HEK293 (cell line): Measurements from ENCODE around the gene TBC1D16.

ENCODE experiments used
- CTCF ChIA-PET: fragments of 350-600 bp; formaldehyde crosslinking; extraction: SDS; loops from one replicate; lab custom pipeline; 2021; ENCODE audit warnings: antibody characterized with exemption; lab: Yijun Ruan, JAX
- POLR2A ChIA-PET: fragments of 300-600 bp; formaldehyde crosslinking; extraction: SDS; loops from one replicate; lab custom pipeline; 2020; ENCODE audit warnings: antibody characterized with exemption, inconsistent platforms; lab: Yijun Ruan, JAX
- H3K27ac ChIP-seq: fragments of 200-500 bp; sonication (Bioruptor generic); 2 replicates; pipeline ENCODE4 v1.5.1; 2014; ENCODE audit warnings: low read depth, low read length, control low read depth, inconsistent platforms; ENCODE audit errors: extremely low read depth
- H3K36me3 ChIP-seq, 2 experiments: fragments of 200-500 bp in 1 of 2; sonication (Bioruptor generic) in 1 of 2; 1 replicate in 1 of 2; 2 replicates in 1 of 2; pipeline ENCODE4 v1.5.1; 2014 to 2017; ENCODE audit warnings: inconsistent platforms in 2 of 2, low read length in 2 of 2; ENCODE audit not compliant: control insufficient read depth in 2 of 2, insufficient read depth in 1 of 2
- H3K4me1 ChIP-seq: fragments of 200-500 bp; sonication (Bioruptor generic); 2 replicates; pipeline ENCODE4 v1.5.1; 2014; ENCODE audit warnings: mild to moderate bottlenecking, low read length, inconsistent platforms; ENCODE audit not compliant: control insufficient read depth, insufficient read depth
- H3K4me3 ChIP-seq: 2 replicates; pipeline ENCODE4 v1.5.1; 2011; ENCODE audit warnings: low read depth, mild to moderate bottlenecking, control low read depth, low read length, moderate library complexity
- H3K9me3 ChIP-seq: fragments of 200-500 bp; sonication (Bioruptor generic); 2 replicates; pipeline ENCODE4 v1.5.1; 2014; ENCODE audit warnings: low read depth, low read length, inconsistent platforms; ENCODE audit not compliant: control insufficient read depth, insufficient read depth
- GLIS1 ChIP-seq: fragments of 450-650 bp; formaldehyde crosslinking; IDR thresholded peaks from 2 replicates; pipeline ENCODE4 v1.5.1; 2016; ENCODE audit warnings: missing biosample characterization, missing genetic modification characterization
- KLF7 ChIP-seq: fragments of 450-650 bp; formaldehyde crosslinking; IDR thresholded peaks from 2 replicates; pipeline ENCODE4 v1.5.1; 2016; ENCODE audit warnings: missing biosample characterization, missing genetic modification characterization, borderline replicate concordance
- ZBTB7A ChIP-seq: fragments of 450-650 bp; formaldehyde crosslinking; IDR thresholded peaks from 2 replicates; pipeline ENCODE4 v1.5.1; 2016; ENCODE audit warnings: low read depth, missing biosample characterization, missing genetic modification characterization
- ZNF10 ChIP-seq: fragments of 450-650 bp; formaldehyde crosslinking; IDR thresholded peaks from 2 replicates; pipeline ENCODE4 v1.5.1; 2017; ENCODE audit warnings: missing biosample characterization, missing genetic modification characterization
- ZNF157 ChIP-seq: fragments of 450-650 bp; formaldehyde crosslinking; IDR thresholded peaks from 2 replicates; pipeline ENCODE4 v1.5.1; 2016; ENCODE audit warnings: missing biosample characterization, missing genetic modification characterization
- ZNF174 ChIP-seq: fragments of 450-650 bp; formaldehyde crosslinking; IDR thresholded peaks from 2 replicates; pipeline ENCODE4 v1.5.0; 2017; ENCODE audit warnings: missing biosample characterization, mild to moderate bottlenecking, missing genetic modification characterization
- ZNF202 ChIP-seq: fragments of 450-650 bp; formaldehyde crosslinking; IDR thresholded peaks from 2 replicates; pipeline ENCODE4 v1.5.1; 2016; ENCODE audit warnings: missing biosample characterization, missing genetic modification characterization, borderline replicate concordance
- ZNF214 ChIP-seq: fragments of 450-650 bp; formaldehyde crosslinking; IDR thresholded peaks from 2 replicates; pipeline ENCODE4 v1.5.1; 2017; ENCODE audit warnings: missing biosample characterization, mild to moderate bottlenecking, missing genetic modification characterization, borderline replicate concordance
- ZNF24 ChIP-seq: fragments of 450-650 bp; formaldehyde crosslinking; IDR thresholded peaks from 2 replicates; pipeline ENCODE4 v1.5.1; 2016; ENCODE audit warnings: missing biosample characterization, missing genetic modification characterization
- ZNF404 ChIP-seq: fragments of 450-650 bp; formaldehyde crosslinking; IDR thresholded peaks from 2 replicates; pipeline ENCODE4 v1.5.1; 2017; ENCODE audit warnings: missing biosample characterization, missing genetic modification characterization
- ZNF449 ChIP-seq: fragments of 450-650 bp; formaldehyde crosslinking; IDR thresholded peaks from 2 replicates; pipeline ENCODE4 v1.5.1; 2017; ENCODE audit warnings: missing biosample characterization, mild to moderate bottlenecking, missing genetic modification characterization, moderate library complexity
- ZNF513 ChIP-seq: fragments of 450-650 bp; IDR thresholded peaks from 2 replicates; pipeline ENCODE4 v1.5.1; 2018; ENCODE audit warnings: missing biosample characterization, missing genetic modification characterization
- ZNF585B ChIP-seq: fragments of 450-650 bp; formaldehyde crosslinking; IDR thresholded peaks from 2 replicates; pipeline ENCODE4 v1.5.1; 2016; ENCODE audit warnings: missing biosample characterization, missing genetic modification characterization
- ZNF76 ChIP-seq: fragments of 450-650 bp; formaldehyde crosslinking; IDR thresholded peaks from 2 replicates; pipeline ENCODE4; 2016; ENCODE audit warnings: low read depth, missing biosample characterization, missing genetic modification characterization, borderline replicate concordance
- TF ChIP-seq, protein P1 (sequence below): fragments of 450-650 bp; formaldehyde crosslinking; IDR thresholded peaks from 2 replicates; pipeline ENCODE4 v1.5.0; 2017; ENCODE audit warnings: missing biosample characterization, missing genetic modification characterization, borderline replicate concordance
- TF ChIP-seq, protein P2 (sequence below): fragments of 450-650 bp; formaldehyde crosslinking; conservative IDR thresholded peaks from 2 replicates; pipeline ENCODE4 v1.5.1; 2016; ENCODE audit warnings: low read depth, missing biosample characterization, missing genetic modification characterization

Gene TBC1D16

DNA sequence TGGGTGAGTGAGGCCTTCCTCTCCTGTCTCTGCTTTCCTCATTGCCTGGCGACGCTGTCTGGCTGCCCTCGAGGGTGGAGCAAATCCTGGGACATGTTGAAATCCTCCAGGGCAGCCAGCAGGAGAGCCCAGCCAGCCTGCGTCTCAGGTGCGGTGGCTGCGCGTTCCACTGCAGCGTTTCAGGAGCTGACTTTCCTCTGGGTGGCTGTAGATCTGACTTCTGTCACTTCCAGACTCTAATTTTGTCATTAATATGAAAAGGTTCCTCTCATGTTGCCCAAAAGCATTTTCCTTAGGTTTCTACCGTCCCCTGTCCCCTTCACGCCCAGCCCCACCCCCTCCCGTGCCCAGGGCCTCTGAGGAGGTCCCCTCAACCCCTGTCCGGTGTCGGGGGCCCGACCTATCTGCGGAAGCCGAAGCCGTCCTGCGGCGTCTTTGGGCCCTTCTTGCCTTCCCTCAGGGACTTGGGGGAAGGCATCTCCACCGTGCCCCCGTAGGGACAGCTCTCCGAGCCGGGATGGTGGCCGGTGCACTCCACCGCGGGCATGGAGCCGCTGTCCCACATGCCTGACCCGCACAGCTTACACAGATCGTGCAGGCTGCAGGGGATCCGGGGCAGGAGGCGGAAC is 95.1 kb downstream of the TBC1D16 start:
- Histone ChIP-seq H3K9me3 (no peaks in the 10 kb centered on the region), H3K4me1 (no peaks in the 10 kb centered on the region; the same call in 1 of the 2 replicates), H3K27ac (no peak overlapping the region), H3K36me3 (peaks cover 0 to 54% of the 10 kb centered on the region in 2 experiments; a peak in 1 of 3 replicates), H3K4me3 (no peak overlapping the region)
- ChIA-PET CTCF (interaction anchor here (1.3 kb wide), 1 partner anchor 68 kb away, joined by 4 read pairs; no protein-coding TSS in a partner anchor), POLR2A (no interaction called here)
- peak; percentile 78 for TF ChIP-seq ZNF449 (tag by site-specific recombination)
- TF ChIP-seq, protein P1, sequence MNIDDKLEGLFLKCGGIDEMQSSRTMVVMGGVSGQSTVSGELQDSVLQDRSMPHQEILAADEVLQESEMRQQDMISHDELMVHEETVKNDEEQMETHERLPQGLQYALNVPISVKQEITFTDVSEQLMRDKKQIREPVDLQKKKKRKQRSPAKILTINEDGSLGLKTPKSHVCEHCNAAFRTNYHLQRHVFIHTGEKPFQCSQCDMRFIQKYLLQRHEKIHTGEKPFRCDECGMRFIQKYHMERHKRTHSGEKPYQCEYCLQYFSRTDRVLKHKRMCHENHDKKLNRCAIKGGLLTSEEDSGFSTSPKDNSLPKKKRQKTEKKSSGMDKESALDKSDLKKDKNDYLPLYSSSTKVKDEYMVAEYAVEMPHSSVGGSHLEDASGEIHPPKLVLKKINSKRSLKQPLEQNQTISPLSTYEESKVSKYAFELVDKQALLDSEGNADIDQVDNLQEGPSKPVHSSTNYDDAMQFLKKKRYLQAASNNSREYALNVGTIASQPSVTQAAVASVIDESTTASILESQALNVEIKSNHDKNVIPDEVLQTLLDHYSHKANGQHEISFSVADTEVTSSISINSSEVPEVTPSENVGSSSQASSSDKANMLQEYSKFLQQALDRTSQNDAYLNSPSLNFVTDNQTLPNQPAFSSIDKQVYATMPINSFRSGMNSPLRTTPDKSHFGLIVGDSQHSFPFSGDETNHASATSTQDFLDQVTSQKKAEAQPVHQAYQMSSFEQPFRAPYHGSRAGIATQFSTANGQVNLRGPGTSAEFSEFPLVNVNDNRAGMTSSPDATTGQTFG (tag by site-specific recombination): no peak

- ChIA-PET POLR2A (interaction anchor here (0.8 kb wide), 1 partner anchor 100 kb away, joined by 3 read pairs; no protein-coding TSS in a partner anchor), CTCF (interaction anchor here (1.3 kb wide), 1 partner anchor 69 kb away, joined by 4 read pairs; no protein-coding TSS in a partner anchor)
- no peak overlapping the region for H3K27ac ChIP-seq
- peaks cover 0 to 49% of the 10 kb centered on the region in 2 experiments; a peak in 1 of 3 replicates for H3K36me3 ChIP-seq
- H3K9me3 ChIP-seq: no peaks in the 10 kb centered on the region
- no peaks in the 10 kb centered on the region; the same call in 1 of the 2 replicates for H3K4me1 ChIP-seq
- H3K4me3 ChIP-seq: no peak overlapping the region
- TF ChIP-seq ZNF513 (tag by site-specific recombination) (no peak), ZNF585B (tag by site-specific recombination) (peak; percentile 52; the same call in 1 of the 2 replicates), KLF7 (tag by site-specific recombination) (no peak), ZBTB7A (tag by site-specific recombination) (no peak), GLIS1 (tag by site-specific recombination) (no peak), ZNF174 (tag by site-specific recombination) (no peak), ZNF10 (tag by site-specific recombination) (no peak), ZNF24 (tag by site-specific recombination) (no peak), ZNF202 (tag by site-specific recombination) (no peak), ZNF76 (tag by site-specific recombination) (no peak), ZNF157 (tag by site-specific recombination) (peak; percentile 99)
These were observed 95.8 kb downstream of the TBC1D16 start for GRCh38 chr17:79939755-79940458.

DNA sequence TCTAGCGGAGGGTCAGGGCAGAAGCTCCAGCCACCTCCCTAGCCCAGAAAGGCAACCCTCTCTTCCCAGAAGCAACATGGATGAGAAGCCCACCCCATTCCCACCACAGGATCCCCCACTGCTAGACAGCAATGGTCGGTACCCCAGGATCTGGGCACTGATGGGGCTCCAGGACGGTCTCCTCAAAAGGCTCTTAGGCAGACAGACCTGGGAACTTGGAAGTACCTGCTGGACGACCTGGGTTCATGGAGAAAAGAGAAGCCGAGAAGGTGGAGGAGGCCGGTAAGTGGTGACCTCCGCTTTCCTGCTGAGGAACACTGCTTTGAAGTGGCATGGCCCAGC is 96.6 kb downstream of the TBC1D16 start:
- Histone ChIP-seq H3K27ac (no peak overlapping the region), H3K9me3 (no peaks in the 10 kb centered on the region), H3K4me3 (no peak overlapping the region), H3K36me3 (peaks cover 0 to 40% of the 10 kb centered on the region in 2 experiments; a peak in 1 of 3 replicates), H3K4me1 (no peaks in the 10 kb centered on the region; the same call in 1 of the 2 replicates)
- CTCF ChIA-PET: interaction anchor here (1.3 kb wide), 1 partner anchor 15 kb away, joined by 3 read pairs; no protein-coding TSS in a partner anchor
- POLR2A ChIA-PET: interaction anchor here (0.8 kb wide), 1 partner anchor 99 kb away, joined by 3 read pairs; no protein-coding TSS in a partner anchor
- no peak for TF ChIP-seq ZNF202 (tag by site-specific recombination)
- TF ChIP-seq, protein P2, sequence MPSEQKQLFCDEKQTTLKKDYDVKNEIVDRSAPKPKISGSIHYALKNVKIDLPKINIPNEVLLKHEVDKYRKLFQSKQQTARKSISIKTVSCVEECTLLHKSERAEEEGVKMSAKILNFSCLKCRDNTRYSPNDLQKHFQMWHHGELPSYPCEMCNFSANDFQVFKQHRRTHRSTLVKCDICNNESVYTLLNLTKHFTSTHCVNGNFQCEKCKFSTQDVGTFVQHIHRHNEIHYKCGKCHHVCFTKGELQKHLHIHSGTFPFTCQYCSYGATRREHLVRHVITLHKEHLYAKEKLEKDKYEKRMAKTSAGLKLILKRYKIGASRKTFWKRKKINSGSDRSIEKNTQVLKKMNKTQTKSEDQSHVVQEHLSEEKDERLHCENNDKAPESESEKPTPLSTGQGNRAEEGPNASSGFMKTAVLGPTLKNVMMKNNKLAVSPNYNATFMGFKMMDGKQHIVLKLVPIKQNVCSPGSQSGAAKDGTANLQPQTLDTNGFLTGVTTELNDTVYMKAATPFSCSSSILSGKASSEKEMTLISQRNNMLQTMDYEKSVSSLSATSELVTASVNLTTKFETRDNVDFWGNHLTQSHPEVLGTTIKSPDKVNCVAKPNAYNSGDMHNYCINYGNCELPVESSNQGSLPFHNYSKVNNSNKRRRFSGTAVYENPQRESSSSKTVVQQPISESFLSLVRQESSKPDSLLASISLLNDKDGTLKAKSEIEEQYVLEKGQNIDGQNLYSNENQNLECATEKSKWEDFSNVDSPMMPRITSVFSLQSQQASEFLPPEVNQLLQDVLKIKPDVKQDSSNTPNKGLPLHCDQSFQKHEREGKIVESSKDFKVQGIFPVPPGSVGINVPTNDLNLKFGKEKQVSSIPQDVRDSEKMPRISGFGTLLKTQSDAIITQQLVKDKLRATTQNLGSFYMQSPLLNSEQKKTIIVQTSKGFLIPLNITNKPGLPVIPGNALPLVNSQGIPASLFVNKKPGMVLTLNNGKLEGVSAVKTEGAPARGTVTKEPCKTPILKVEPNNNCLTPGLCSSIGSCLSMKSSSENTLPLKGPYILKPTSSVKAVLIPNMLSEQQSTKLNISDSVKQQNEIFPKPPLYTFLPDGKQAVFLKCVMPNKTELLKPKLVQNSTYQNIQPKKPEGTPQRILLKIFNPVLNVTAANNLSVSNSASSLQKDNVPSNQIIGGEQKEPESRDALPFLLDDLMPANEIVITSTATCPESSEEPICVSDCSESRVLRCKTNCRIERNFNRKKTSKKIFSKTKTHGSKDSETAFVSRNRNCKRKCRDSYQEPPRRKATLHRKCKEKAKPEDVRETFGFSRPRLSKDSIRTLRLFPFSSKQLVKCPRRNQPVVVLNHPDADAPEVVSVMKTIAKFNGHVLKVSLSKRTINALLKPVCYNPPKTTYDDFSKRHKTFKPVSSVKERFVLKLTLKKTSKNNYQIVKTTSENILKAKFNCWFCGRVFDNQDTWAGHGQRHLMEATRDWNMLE (tag by site-specific recombination): no peak
- no peak for TF ChIP-seq ZNF214 (tag by site-specific recombination)
- no peak for TF ChIP-seq ZNF404 (tag by site-specific recombination)
